IPS-20b (cell line): ENCODE results near the gene SMIM21.
A peak's percentile ranks its signal among the peaks of the same experiment; 100 is the strongest.

Experiments used
- H3K27ac ChIP-seq: one replicate; pipeline ENCODE4 v1.5.1; 2013; ENCODE audit warnings: low read length
- H3K27me3 ChIP-seq: 2 replicates; pipeline ENCODE4 v1.6.1; 2013; ENCODE audit warnings: mild to moderate bottlenecking, low read length, inconsistent platforms; ENCODE audit not compliant: insufficient read depth
- H3K36me3 ChIP-seq: 2 replicates; pipeline ENCODE4 v1.6.1; 2013; ENCODE audit warnings: low read depth, mild to moderate bottlenecking, inconsistent platforms, low read length, moderate library complexity; ENCODE audit not compliant: insufficient read depth
- H3K4me1 ChIP-seq: 2 replicates; pipeline ENCODE4 v1.6.1; 2013; ENCODE audit warnings: mild to moderate bottlenecking, control low read depth, inconsistent platforms, low read length, moderate library complexity; ENCODE audit not compliant: insufficient read depth
- H3K4me3 ChIP-seq: 2 replicates; pipeline ENCODE4 v1.5.1; 2013; ENCODE audit warnings: mild to moderate bottlenecking, low read length, inconsistent platforms
- H3K9ac ChIP-seq: 2 replicates; pipeline ENCODE4 v1.6.1; 2013; ENCODE audit warnings: low read depth, mild to moderate bottlenecking, inconsistent platforms, low read length, moderate library complexity
- H3K9me3 ChIP-seq: 2 replicates; pipeline ENCODE4 v1.6.1; 2013; ENCODE audit warnings: mild to moderate bottlenecking, low read depth, low read length, inconsistent platforms; ENCODE audit not compliant: insufficient read depth

SMIM21 gene

GRCh38 chr18:75421656-75422055 is 5.8 kb downstream of the SMIM21 start:
- H3K27me3 ChIP-seq, result no peaks in the 10 kb centered on the region
- H3K36me3 ChIP-seq, result no peaks in the 10 kb centered on the region
- H3K4me1 ChIP-seq, result no peaks in the 10 kb centered on the region
- H3K9ac ChIP-seq, result no peak overlapping the region
- H3K4me3 ChIP-seq, result no peak overlapping the region
- H3K27ac ChIP-seq, result no peak overlapping the region
- 0 out of 2 replicates have a peak, but pooled peaks cover 6% of the 10 kb centered on the region for H3K9me3 ChIP-seq

- Histone ChIP-seq H3K9me3 (0 out of 2 replicates have a peak, but pooled peaks cover 6% of the 10 kb centered on the region), H3K4me3 (no peak overlapping the region), H3K4me1 (no peaks in the 10 kb centered on the region), H3K27ac (no peak overlapping the region), H3K27me3 (no peaks in the 10 kb centered on the region), H3K9ac (no peak overlapping the region), H3K36me3 (no peaks in the 10 kb centered on the region)
Measured at GRCh38 chr18:75418293-75419005, 9.1 kb downstream of the SMIM21 start.

GRCh38 chr18:75410611-75411010 is 16.9 kb downstream of the SMIM21 start:
- Histone ChIP-seq H3K4me3 (no peak overlapping the region), H3K36me3 (no peaks in the 10 kb centered on the region), H3K9me3 (no peaks in the 10 kb centered on the region), H3K27ac (no peak overlapping the region), H3K9ac (no peak overlapping the region), H3K27me3 (peaks cover 24% of the 10 kb centered on the region), H3K4me1 (peaks cover 11% of the 10 kb centered on the region; the same call in 1 of the 2 replicates)

- Histone ChIP-seq H3K9ac (no peak overlapping the region), H3K9me3 (no peaks in the 10 kb centered on the region), H3K4me3 (no peak overlapping the region), H3K27ac (no peak overlapping the region), H3K36me3 (no peaks in the 10 kb centered on the region), H3K27me3 (peaks cover 24% of the 10 kb centered on the region), H3K4me1 (peaks cover 11% of the 10 kb centered on the region; the same call in 1 of the 2 replicates)
Measured at GRCh38 chr18:75409806-75410205, 17.7 kb downstream of the SMIM21 start.

- Histone ChIP-seq H3K9ac (no peak overlapping the region), H3K27ac (no peak overlapping the region), H3K4me1 (peaks cover 11% of the 10 kb centered on the region; the same call in 1 of the 2 replicates), H3K27me3 (peaks cover 24% of the 10 kb centered on the region), H3K9me3 (no peaks in the 10 kb centered on the region), H3K36me3 (no peaks in the 10 kb centered on the region), H3K4me3 (no peak overlapping the region)
Measured at GRCh38 chr18:75408554-75409506, 18.7 kb downstream of the SMIM21 start.

GRCh38 chr18:75407468-75408437 is 19.8 kb downstream of the SMIM21 start:
- H3K36me3 ChIP-seq, result no peaks in the 10 kb centered on the region
- peak overlapping the region; percentile 36 for H3K4me3 ChIP-seq
- H3K27me3 ChIP-seq, result peaks cover 24% of the 10 kb centered on the region
- H3K9me3 ChIP-seq, result no peaks in the 10 kb centered on the region
- no peak overlapping the region for H3K27ac ChIP-seq
- no peak overlapping the region for H3K9ac ChIP-seq
- peaks cover 11% of the 10 kb centered on the region; the same call in 1 of the 2 replicates for H3K4me1 ChIP-seq

- peak overlapping the region; percentile 36 for H3K4me3 ChIP-seq
Measured at GRCh38 chr18:75406491-75407445, 20.7 kb downstream of the SMIM21 start.

GRCh38 chr18:75405351-75405750 is 22.2 kb downstream of the SMIM21 start:
- Histone ChIP-seq H3K27me3 (peaks cover 24% of the 10 kb centered on the region), H3K9ac (no peak overlapping the region), H3K4me1 (peaks cover 11% of the 10 kb centered on the region; the same call in 1 of the 2 replicates), H3K9me3 (no peaks in the 10 kb centered on the region), H3K4me3 (no peak overlapping the region), H3K27ac (no peak overlapping the region), H3K36me3 (no peaks in the 10 kb centered on the region)

More at GRCh38 chr18:75406491-75407445, 20.7 kb downstream of the SMIM21 start:
- peaks cover 11% of the 10 kb centered on the region; the same call in 1 of the 2 replicates for H3K4me1 ChIP-seq
- no peak overlapping the region for H3K9ac ChIP-seq
- H3K9me3 ChIP-seq, result no peaks in the 10 kb centered on the region
- H3K36me3 ChIP-seq, result no peaks in the 10 kb centered on the region
- H3K27me3 ChIP-seq, result peaks cover 24% of the 10 kb centered on the region
- no peak overlapping the region for H3K27ac ChIP-seq

- no peaks in the 10 kb centered on the region for H3K36me3 ChIP-seq
- H3K4me3 ChIP-seq, result no peak overlapping the region
- no peaks in the 10 kb centered on the region for H3K4me1 ChIP-seq
Measured at GRCh38 chr18:75400366-75400765, 27.1 kb downstream of the SMIM21 start.

GRCh38 chr18:75395137-75395536 is 32.4 kb downstream of the SMIM21 start:
- Histone ChIP-seq H3K36me3 (no peaks in the 10 kb centered on the region), H3K4me1 (no peaks in the 10 kb centered on the region), H3K9ac (no peak overlapping the region), H3K27me3 (no peaks in the 10 kb centered on the region; the same call in 1 of the 2 replicates), H3K27ac (no peak overlapping the region), H3K9me3 (no peaks in the 10 kb centered on the region), H3K4me3 (no peak overlapping the region)

More at GRCh38 chr18:75400366-75400765, 27.1 kb downstream of the SMIM21 start:
- H3K27me3 ChIP-seq, result no peaks in the 10 kb centered on the region; the same call in none of the 2 replicates
- no peak overlapping the region for H3K27ac ChIP-seq
- H3K9me3 ChIP-seq, result no peaks in the 10 kb centered on the region
- H3K9ac ChIP-seq, result no peak overlapping the region
